ENCODE data around the gene ARHGEF19.
"Not testable (repeated sequence)": the region's sequence is repeated elsewhere in the genome, so short reads cannot be mapped to it uniquely, and the experiment has no call there.

ARHGEF19 gene

GRCh38 chr1:16165548-16165947 is 46.9 kb downstream of the ARHGEF19 start:
- no peak for DNase-seq (ENCODE audit: low read depth)

- DNase-seq (ENCODE audit: low read depth) = no peak
Observed at GRCh38 chr1:16165073-16165364, 47.4 kb downstream of the ARHGEF19 start.

- peak; percentile 98 for DNase-seq (ENCODE audit: low read depth)
Observed at GRCh38 chr1:16164213-16165072, 48.0 kb downstream of the ARHGEF19 start.

GRCh38 chr1:16163608-16164212 is 48.7 kb downstream of the ARHGEF19 start:
- not testable (repeated sequence) for DNase-seq (ENCODE audit: low read depth)

GRCh38 chr1:16162163-16162822 is 50.2 kb downstream of the ARHGEF19 start:
- DNase-seq (ENCODE audit: low read depth) = no peak

- DNase-seq (ENCODE audit: low read depth) = no peak
Observed at GRCh38 chr1:16161717-16162116, 50.7 kb downstream of the ARHGEF19 start.

GRCh38 chr1:16158993-16159831 is 53.2 kb downstream of the ARHGEF19 start:
- no peak for DNase-seq (ENCODE audit: low read depth)

- no peak for DNase-seq (ENCODE audit: low read depth)
Observed at GRCh38 chr1:16158025-16158424, 54.4 kb downstream of the ARHGEF19 start.

GRCh38 chr1:16156848-16157495 is 55.5 kb downstream of the ARHGEF19 start:
- DNase-seq (ENCODE audit: low read depth) = peak; percentile 47

- peak; percentile 90 for DNase-seq (ENCODE audit: low read depth)
Observed at GRCh38 chr1:16155537-16156410, 56.7 kb downstream of the ARHGEF19 start, which contains the start of gene EPHA2. Gene EPHA2 (minus strand): TSS chr1:16156069. CDS start chr1:16155932, 137 bp downstream.

- DNase-seq (ENCODE audit: low read depth) = no peak
Observed at GRCh38 chr1:16153999-16154673, 58.3 kb downstream of the ARHGEF19 start.

GRCh38 chr1:16153096-16153998 is 59.1 kb downstream of the ARHGEF19 start:
- no peak for DNase-seq (ENCODE audit: low read depth)

- peak; percentile 61 for DNase-seq (ENCODE audit: low read depth)
Observed at GRCh38 chr1:16152481-16153087, 59.9 kb downstream of the ARHGEF19 start.

- no peak for DNase-seq (ENCODE audit: low read depth)
Observed at GRCh38 chr1:16151995-16152384, 60.5 kb downstream of the ARHGEF19 start.

- DNase-seq (ENCODE audit: low read depth) = peak; percentile 64
Observed at GRCh38 chr1:16151196-16151994, 61.1 kb downstream of the ARHGEF19 start.

GRCh38 chr1:16150508-16150907 is 61.9 kb downstream of the ARHGEF19 start:
- DNase-seq (ENCODE audit: low read depth) = no peak

GRCh38 chr1:16149702-16150488 is 62.6 kb downstream of the ARHGEF19 start:
- no peak for DNase-seq (ENCODE audit: low read depth)
